Activated naive CD8-positive, alpha-beta T cell treated with anti-CD3 and anti-CD28 coated beads, Interleukin-2, amount 50 U/mL, for 24 hours (primary cell): ENCODE results near the gene TTBK1.

Source experiments
- ATAC-seq: fragments of 150-1000 bp; cut with Tn5 transposase; one replicate; pipeline ENCODE4 v1.10.0; 2021
- DNase-seq: peaks from one replicate; pipeline ENCODE4 v3.0.0; 2021
- H3K27ac Mint-ChIP-seq: one replicate; pipeline ENCODE4 v1.8.0; 2021; ENCODE audit warnings: mild to moderate bottlenecking, mixed read lengths
- H3K27me3 Mint-ChIP-seq: one replicate; pipeline ENCODE4 v1.8.0; 2021; ENCODE audit warnings: mixed read lengths
- H3K36me3 Mint-ChIP-seq: one replicate; pipeline ENCODE4 v1.8.0; 2021; ENCODE audit warnings: low read depth, mixed read lengths
- H3K4me1 Mint-ChIP-seq: one replicate; pipeline ENCODE4 v1.8.0; 2021; ENCODE audit warnings: mixed read lengths
- H3K4me3 Mint-ChIP-seq: one replicate; pipeline ENCODE4 v1.8.0; 2021; ENCODE audit warnings: mild to moderate bottlenecking, moderate library complexity, mixed read lengths
- H3K9me3 Mint-ChIP-seq: one replicate; pipeline ENCODE4 v1.8.0; 2021; ENCODE audit warnings: mixed read lengths

TTBK1 gene

DNA sequence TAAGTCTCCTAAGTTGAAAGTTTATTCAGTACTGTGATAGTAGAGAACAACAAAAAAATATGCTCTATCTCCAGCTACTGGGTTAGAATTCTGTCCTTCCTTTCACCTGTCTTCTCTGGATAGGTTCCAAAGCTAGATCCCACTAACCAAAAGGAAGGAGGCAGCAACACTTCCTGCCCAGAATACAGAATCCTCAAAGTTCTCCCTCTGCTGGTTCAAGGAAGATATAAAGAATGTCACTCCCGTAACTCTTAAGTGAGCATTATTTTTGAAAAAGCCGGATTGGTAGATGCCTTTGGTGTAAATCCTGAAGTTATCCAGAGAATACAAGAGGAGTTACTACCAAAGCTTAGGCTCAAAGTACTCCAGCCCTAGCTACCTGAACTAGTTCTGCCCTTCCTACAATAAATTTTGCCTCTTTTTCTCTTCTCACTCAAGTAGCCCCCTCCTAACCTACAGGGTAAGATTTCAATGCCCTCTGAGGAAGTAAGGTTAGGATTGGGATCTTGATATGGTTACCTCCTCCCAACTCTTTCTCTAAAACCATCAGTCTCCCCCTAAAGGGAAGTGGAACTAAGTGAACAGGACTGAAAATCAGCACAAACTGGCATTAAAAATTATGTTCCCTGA lies 91.3 kb downstream of the TTBK1 start:
- H3K9me3 Mint-ChIP-seq, result no peaks in the 10 kb centered on the region
- DNase-seq, result no peak
- H3K4me1 Mint-ChIP-seq, result peaks cover 22% of the 10 kb centered on the region
- ATAC-seq, result no peak
- no peak overlapping the region for H3K4me3 Mint-ChIP-seq
- H3K27ac Mint-ChIP-seq, result no peak overlapping the region
- H3K27me3 Mint-ChIP-seq, result no peaks in the 10 kb centered on the region
- peaks cover 3% of the 10 kb centered on the region for H3K36me3 Mint-ChIP-seq

GRCh38 chr6:43335469-43335868 lies 92.2 kb downstream of the TTBK1 start:
- Mint-ChIP-seq H3K27me3 (no peaks in the 10 kb centered on the region), H3K4me3 (no peak overlapping the region), H3K4me1 (peaks cover 22% of the 10 kb centered on the region), H3K27ac (no peak overlapping the region), H3K36me3 (peaks cover 10% of the 10 kb centered on the region), H3K9me3 (no peaks in the 10 kb centered on the region)
- ATAC-seq (no peak), DNase-seq (no peak)

- H3K27ac Mint-ChIP-seq, result no peak overlapping the region
- DNase-seq (no peak), ATAC-seq (no peak)
- H3K36me3 Mint-ChIP-seq, result peaks cover 17% of the 10 kb centered on the region
- no peak overlapping the region for H3K4me3 Mint-ChIP-seq
- H3K4me1 Mint-ChIP-seq, result peaks cover 20% of the 10 kb centered on the region
- H3K27me3 Mint-ChIP-seq, result no peaks in the 10 kb centered on the region
- H3K9me3 Mint-ChIP-seq, result no peaks in the 10 kb centered on the region
These were observed 93.1 kb downstream of the TTBK1 start for GRCh38 chr6:43336382-43336781.
